ENCODE measurements around the gene SPHK1. TPM values are rescaled to one million over a fixed set of nuclear protein-coding genes. Genes with fewer than 3 reads are reported as not detected.

The SPHK1 gene
- total RNA-seq, 4 donors from 2014 or later: 17.0 to 37.0 (median 22.8) TPM

DNA sequence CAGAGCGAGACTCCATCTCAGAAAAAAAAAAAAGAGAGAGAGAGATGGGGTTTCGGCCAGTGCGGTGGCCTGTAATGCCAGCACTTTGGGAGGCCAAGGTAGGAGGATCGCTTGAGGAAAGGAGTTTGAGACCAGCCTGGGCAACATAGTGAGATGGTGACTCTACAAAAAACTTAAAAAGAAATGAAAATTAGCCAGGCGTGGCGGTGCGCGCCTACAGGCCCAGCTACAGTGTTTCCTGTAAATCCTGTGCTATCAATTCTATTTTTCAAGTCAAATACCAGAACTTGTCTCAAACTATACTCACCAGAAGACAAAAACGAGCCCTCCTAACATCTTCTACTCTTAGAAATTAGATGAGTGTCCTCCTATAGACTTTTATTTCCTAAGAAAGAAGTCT lies 49.3 kb downstream of the SPHK1 start:
- TF ChIP-seq, protein P1, sequence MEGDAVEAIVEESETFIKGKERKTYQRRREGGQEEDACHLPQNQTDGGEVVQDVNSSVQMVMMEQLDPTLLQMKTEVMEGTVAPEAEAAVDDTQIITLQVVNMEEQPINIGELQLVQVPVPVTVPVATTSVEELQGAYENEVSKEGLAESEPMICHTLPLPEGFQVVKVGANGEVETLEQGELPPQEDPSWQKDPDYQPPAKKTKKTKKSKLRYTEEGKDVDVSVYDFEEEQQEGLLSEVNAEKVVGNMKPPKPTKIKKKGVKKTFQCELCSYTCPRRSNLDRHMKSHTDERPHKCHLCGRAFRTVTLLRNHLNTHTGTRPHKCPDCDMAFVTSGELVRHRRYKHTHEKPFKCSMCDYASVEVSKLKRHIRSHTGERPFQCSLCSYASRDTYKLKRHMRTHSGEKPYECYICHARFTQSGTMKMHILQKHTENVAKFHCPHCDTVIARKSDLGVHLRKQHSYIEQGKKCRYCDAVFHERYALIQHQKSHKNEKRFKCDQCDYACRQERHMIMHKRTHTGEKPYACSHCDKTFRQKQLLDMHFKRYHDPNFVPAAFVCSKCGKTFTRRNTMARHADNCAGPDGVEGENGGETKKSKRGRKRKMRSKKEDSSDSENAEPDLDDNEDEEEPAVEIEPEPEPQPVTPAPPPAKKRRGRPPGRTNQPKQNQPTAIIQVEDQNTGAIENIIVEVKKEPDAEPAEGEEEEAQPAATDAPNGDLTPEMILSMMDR (IDR thresholded peaks at IDR 0.05): no peak
- no peak for TF ChIP-seq POLR2A (IDR thresholded peaks at IDR 0.05)
- 90 to 97% methylated on average over 9 of the region's 9 CpGs for WGBS, 2 donors
- intact Hi-C loops (cut with DNase I): no loop called here

DNA sequence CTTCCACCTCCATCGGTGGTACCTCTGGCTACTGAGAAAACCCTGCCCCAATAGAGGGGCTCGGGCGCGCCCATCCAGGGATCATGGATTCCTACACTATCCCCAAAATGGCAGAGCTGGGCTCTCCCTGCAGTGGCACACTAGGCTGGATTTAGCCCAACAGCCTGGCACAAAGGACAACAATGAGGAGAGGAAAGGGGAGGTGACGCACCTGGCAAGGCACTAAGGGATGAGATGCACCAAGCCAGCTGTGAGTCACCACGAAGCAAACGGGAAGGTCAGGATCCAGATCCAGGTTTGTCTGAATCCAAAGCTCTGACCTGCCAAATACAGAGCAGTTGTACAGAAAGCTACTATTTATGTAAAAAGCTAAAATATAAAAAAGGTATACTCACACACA lies 50.5 kb downstream of the SPHK1 start:
- Histone ChIP-seq H3K4me3 (no peak overlapping the region), H3K27ac (no peak overlapping the region), H3K9me3 (no peaks in the 10 kb centered on the region), H3K4me1 (peaks cover 0 to 29% (median 0%) of the 10 kb centered on the region in 3 donors), H3K27me3 (no peaks in the 10 kb centered on the region), H3K36me3 (no peaks in the 10 kb centered on the region)
- 69 to 78% methylated on average over 6 to 7 of the region's 7 CpGs for WGBS, 2 donors
- DNase-seq: no peak
- intact Hi-C loops (cut with DNase I): no loop called here
- no peak for TF ChIP-seq POLR2A (IDR thresholded peaks at IDR 0.05)
- TF ChIP-seq, protein P1 (IDR thresholded peaks at IDR 0.05): no peak

More for the DNA sequence above, 49.3 kb downstream of the SPHK1 start:
- Histone ChIP-seq H3K36me3 (no peaks in the 10 kb centered on the region), H3K9me3 (no peaks in the 10 kb centered on the region), H3K27me3 (no peaks in the 10 kb centered on the region), H3K27ac (no peak overlapping the region), H3K4me3 (no peak overlapping the region), H3K4me1 (peaks cover 0 to 27% (median 0%) of the 10 kb centered on the region in 3 donors)
- no peak for DNase-seq

DNA sequence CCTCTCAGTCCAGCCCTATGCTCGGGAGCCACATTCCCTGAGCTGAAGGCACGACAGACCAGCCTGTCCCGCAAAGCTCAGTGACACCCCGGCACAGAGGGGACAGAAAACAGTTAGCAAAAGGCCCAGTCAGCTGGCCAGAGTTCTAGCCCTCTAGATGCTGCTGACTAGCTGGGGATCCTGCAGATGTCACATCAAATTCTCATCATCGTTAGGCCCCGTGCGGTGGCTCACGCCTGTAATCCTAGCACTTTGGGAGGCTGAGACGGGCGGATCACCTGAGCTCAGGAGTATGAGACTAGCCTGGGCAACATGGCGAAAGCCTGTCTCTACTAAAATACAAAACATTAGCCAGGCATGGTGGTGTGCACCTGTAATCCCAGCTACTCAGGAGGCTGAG lies 51.3 kb downstream of the SPHK1 start:
- Histone ChIP-seq H3K27ac (no peak overlapping the region), H3K4me3 (no peak overlapping the region), H3K36me3 (no peaks in the 10 kb centered on the region), H3K27me3 (no peaks in the 10 kb centered on the region), H3K9me3 (no peaks in the 10 kb centered on the region), H3K4me1 (peaks cover 0 to 28% (median 0%) of the 10 kb centered on the region in 3 donors)
- no peak for DNase-seq
- TF ChIP-seq POLR2A (IDR thresholded peaks at IDR 0.05): no peak
- TF ChIP-seq, protein P1 (IDR thresholded peaks at IDR 0.05): no peak
- WGBS, 2 donors: 100% methylated on average over 7 of the region's 11 CpGs; no CpG with 5 or more reads in 1 of the 2 donors
- intact Hi-C loops (cut with DNase I): no loop called here

Small RNAs within 50 kb of the gene (small RNA-seq; reads per million reads assigned to genes)
- gene RNU6-24P: 0 reads per million in 4 donors

Other genes starting within 250 kb of the SPHK1 start
- under 1 TPM in 2 of 4 donors, not detected in 2; 0.19 to 0.57 TPM for gene FOXJ1, start 243.4 kb upstream of the SPHK1 start, total RNA-seq
- 1 to 10 TPM in 1 of 4 donors, under 1 TPM in 3; 0.11 to 3.4 (median 0.26) TPM for gene RNF157, start 144.1 kb upstream of the SPHK1 start, total RNA-seq
- gene UBALD2, start 119.3 kb upstream of the SPHK1 start, total RNA-seq: 10 to 100 TPM in 3 of 4 donors, 1 to 10 TPM in 1; 7.9 to 27.2 (median 13.6) TPM
- 1 to 10 TPM; 1.1 to 2.8 (median 1.8) TPM for gene QRICH2, start 76.3 kb upstream of the SPHK1 start, total RNA-seq
- gene PRPSAP1, start 30.7 kb upstream of the SPHK1 start, total RNA-seq: 10 to 100 TPM; 36.0 to 68.6 (median 49.5) TPM
- 10 to 100 TPM; 11.9 to 19.8 (median 16.3) TPM for gene UBE2O, start 68.5 kb downstream of the SPHK1 start, total RNA-seq
- not detected for gene AANAT, start 83.0 kb downstream of the SPHK1 start, total RNA-seq
- gene RHBDF2, start 116.8 kb downstream of the SPHK1 start, total RNA-seq: 10 to 100 TPM; 27.0 to 38.5 (median 33.7) TPM
- gene CYGB, start 153.1 kb downstream of the SPHK1 start, total RNA-seq: 10 to 100 TPM in 2 of 4 donors, 1 to 10 TPM in 2; 1.3 to 12.8 (median 6.9) TPM
- 1 to 10 TPM in 2 of 4 donors, under 1 TPM in 1, not detected in 1; 0.73 to 2.5 (median 1.4) TPM for gene PRCD, start 155.4 kb downstream of the SPHK1 start, total RNA-seq
- gene ST6GALNAC2, start 201.3 kb downstream of the SPHK1 start, total RNA-seq: 10 to 100 TPM; 15.2 to 39.9 (median 29.5) TPM

All from esophagus squamous epithelium (tissue), 5 donors.